ENCODE measurements around the gene IL23A. TPM values are rescaled to one million over a fixed set of nuclear protein-coding genes. Genes with fewer than 3 reads are reported as not detected.

Gene IL23A, protein sequence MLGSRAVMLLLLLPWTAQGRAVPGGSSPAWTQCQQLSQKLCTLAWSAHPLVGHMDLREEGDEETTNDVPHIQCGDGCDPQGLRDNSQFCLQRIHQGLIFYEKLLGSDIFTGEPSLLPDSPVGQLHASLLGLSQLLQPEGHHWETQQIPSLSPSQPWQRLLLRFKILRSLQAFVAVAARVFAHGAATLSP
- polyA plus RNA-seq (2013, experiment 1 of 2): 1.9 TPM
- 1.6 TPM for polyA plus RNA-seq (2013, experiment 2 of 2)

DNA sequence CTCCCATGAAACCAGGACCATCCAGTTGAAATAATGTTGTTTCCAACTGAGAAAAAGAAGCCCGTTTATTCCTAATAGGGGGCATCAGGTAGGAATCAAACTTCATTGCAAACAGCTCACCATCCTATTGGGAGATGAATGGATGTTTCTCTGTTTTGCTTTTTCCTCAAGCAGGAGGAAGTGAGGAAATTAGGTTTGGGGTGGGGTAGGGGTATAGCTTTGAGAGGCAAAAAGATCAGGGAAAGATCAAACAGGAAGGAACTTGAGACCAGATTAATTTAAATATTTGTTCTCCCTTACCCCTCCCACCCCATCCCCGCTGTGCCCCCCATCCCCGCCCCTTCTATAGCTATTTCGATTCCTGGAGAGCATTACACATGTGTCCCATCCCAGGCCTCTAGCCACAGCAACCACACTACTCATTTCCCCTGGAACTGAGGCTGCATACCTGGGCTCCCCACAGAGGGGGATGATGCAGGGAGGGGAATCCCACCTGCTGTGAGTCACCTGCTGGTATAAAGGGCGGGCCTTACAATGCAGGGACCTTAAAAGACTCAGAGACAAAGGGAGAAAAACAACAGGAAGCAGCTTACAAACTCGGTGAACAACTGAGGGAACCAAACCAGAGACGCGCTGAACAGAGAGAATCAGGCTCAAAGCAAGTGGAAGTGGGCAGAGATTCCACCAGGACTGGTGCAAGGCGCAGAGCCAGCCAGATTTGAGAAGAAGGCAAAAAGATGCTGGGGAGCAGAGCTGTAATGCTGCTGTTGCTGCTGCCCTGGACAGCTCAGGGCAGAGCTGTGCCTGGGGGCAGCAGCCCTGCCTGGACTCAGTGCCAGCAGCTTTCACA is at the start of gene IL23A:
Gene IL23A, plus strand, starts transcription at position 577 of the 850 bp plus-strand sequence. Its CDS starts 161 bp downstream, at position 738.
- H4K8ac ChIP-seq (ENCODE audit: low read depth, low read length): peak within 1 kb of the TSS; percentile 82
- H3K18ac ChIP-seq (ENCODE audit: low read length): no peak within 1 kb of the TSS
- no peak within 1 kb of the TSS for H3K23ac ChIP-seq (ENCODE audit: low read length)
- no peak for DNase-seq
- peaks cover 2% of the 10 kb centered on the region for H3K36me3 ChIP-seq (ENCODE audit: control insufficient read depth, insufficient read depth, low read length)
- H2BK120ac ChIP-seq (ENCODE audit: low read depth, low read length): no peak within 1 kb of the TSS
- no peak within 1 kb of the TSS for H3K9ac ChIP-seq (ENCODE audit: low read length)
- no peaks in the 10 kb centered on the region for H3K79me1 ChIP-seq (ENCODE audit: low read length)
- no peak within 1 kb of the TSS for H3K4ac ChIP-seq (ENCODE audit: low read depth, low read length)
- no peak within 1 kb of the TSS for H2AK5ac ChIP-seq (ENCODE audit: low read length)
- WGBS (ENCODE audit: extremely low coverage, insufficient coverage, low lambda C conversion rate): no CpG with 5 or more reads among the region's 9 CpGs
- no peak within 1 kb of the TSS for H3K4me2 ChIP-seq (ENCODE audit: low read length)
- H2BK5ac ChIP-seq (ENCODE audit: low read length): no peak within 1 kb of the TSS
- H3K4me3 ChIP-seq (ENCODE audit: low read length): no peak within 1 kb of the TSS
- H3K27me3 ChIP-seq (ENCODE audit: insufficient read depth, low read length, poor library complexity): no peaks in the 10 kb centered on the region
- H4K5ac ChIP-seq (ENCODE audit: low read length): no peak within 1 kb of the TSS
- H3K56ac ChIP-seq (ENCODE audit: low read length): no peak within 1 kb of the TSS
- no peaks in the 10 kb centered on the region for H3K79me2 ChIP-seq (ENCODE audit: control insufficient read depth, insufficient read depth, low read length)
- no peak within 1 kb of the TSS for H2BK15ac ChIP-seq (replicated peaks; ENCODE audit: low read depth)
- H3K4me1 ChIP-seq (ENCODE audit: control insufficient read depth, low read depth, low read length): no peaks in the 10 kb centered on the region
- no peak within 1 kb of the TSS for H3K27ac ChIP-seq (ENCODE audit: low read depth, low read length)

DNA sequence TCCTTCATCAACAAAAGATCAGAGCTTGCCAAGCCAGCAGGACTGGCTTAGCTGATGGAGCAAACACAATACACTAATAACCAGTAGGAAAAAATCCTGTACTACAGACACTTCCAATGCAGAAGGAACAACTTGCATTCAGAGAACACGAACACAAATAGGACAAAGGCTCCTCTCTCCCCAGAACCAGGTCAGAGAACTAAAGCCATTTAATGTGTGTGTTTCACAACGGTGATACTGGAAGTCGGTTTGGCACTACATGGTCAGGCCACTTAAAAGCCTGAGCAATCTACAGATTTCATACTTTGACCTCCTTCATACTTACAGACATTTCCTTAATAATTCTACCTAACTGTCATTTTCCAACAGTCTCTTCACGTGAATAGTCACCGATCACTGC is 44.9 kb upstream of the IL23A start:
- H3K4me2 ChIP-seq (ENCODE audit: low read length): no peak overlapping the region
- no peak overlapping the region for H4K5ac ChIP-seq (ENCODE audit: low read length)
- H3K4ac ChIP-seq (ENCODE audit: low read depth, low read length): no peak overlapping the region
- no CpG with 5 or more reads among the region's 5 CpGs for WGBS (ENCODE audit: extremely low coverage, insufficient coverage, low lambda C conversion rate)
- no peak overlapping the region for H3K9ac ChIP-seq (ENCODE audit: low read length)
- H3K23ac ChIP-seq (ENCODE audit: low read length): no peak overlapping the region
- no peak overlapping the region for H2AK5ac ChIP-seq (ENCODE audit: low read length)
- no peak overlapping the region for H3K18ac ChIP-seq (ENCODE audit: low read length)
- no peaks in the 10 kb centered on the region for H3K27me3 ChIP-seq (ENCODE audit: insufficient read depth, low read length, poor library complexity)
- DNase-seq: no peak
- no peak overlapping the region for H2BK5ac ChIP-seq (ENCODE audit: low read length)
- H4K8ac ChIP-seq (ENCODE audit: low read depth, low read length): no peak overlapping the region
- no peak overlapping the region for H2BK120ac ChIP-seq (ENCODE audit: low read depth, low read length)
- H3K27ac ChIP-seq (ENCODE audit: low read depth, low read length): no peak overlapping the region
- H3K4me3 ChIP-seq (ENCODE audit: low read length): no peak overlapping the region
- H3K4me1 ChIP-seq (ENCODE audit: control insufficient read depth, low read depth, low read length): no peaks in the 10 kb centered on the region
- no peak overlapping the region for H2BK15ac ChIP-seq (replicated peaks; ENCODE audit: low read depth)
- H3K79me1 ChIP-seq (ENCODE audit: low read length): peaks cover 12% of the 10 kb centered on the region
- no peak overlapping the region for H3K56ac ChIP-seq (ENCODE audit: low read length)
- H3K36me3 ChIP-seq (ENCODE audit: control insufficient read depth, insufficient read depth, low read length): no peaks in the 10 kb centered on the region
- H3K79me2 ChIP-seq (ENCODE audit: control insufficient read depth, insufficient read depth, low read length): peaks cover 37% of the 10 kb centered on the region

DNA sequence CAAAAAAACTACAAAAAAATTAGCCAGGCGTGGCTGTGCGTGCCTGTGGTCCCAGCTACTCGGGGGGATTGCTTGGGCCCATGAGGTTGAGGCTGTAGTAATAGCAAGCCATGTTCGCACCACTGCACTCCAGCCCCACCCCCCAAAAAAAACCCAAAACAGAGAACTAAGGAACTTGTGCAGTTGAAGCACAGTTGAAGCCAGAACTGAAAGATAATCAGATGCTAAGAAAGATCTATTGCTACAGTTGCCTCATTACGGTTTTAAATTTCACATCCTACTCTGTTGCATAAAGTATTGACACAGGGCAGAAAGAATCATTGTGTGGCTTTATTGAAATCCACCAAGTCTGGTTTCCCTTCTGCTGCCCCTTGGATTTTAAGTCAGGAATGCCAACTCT is 42.4 kb upstream of the IL23A start:
- no peak overlapping the region for H2AK5ac ChIP-seq (ENCODE audit: low read length)
- H3K79me2 ChIP-seq (ENCODE audit: control insufficient read depth, insufficient read depth, low read length): peaks cover 45% of the 10 kb centered on the region
- no peaks in the 10 kb centered on the region for H3K27me3 ChIP-seq (ENCODE audit: insufficient read depth, low read length, poor library complexity)
- H2BK120ac ChIP-seq (ENCODE audit: low read depth, low read length): no peak overlapping the region
- H3K4ac ChIP-seq (ENCODE audit: low read depth, low read length): no peak overlapping the region
- H3K23ac ChIP-seq (ENCODE audit: low read length): no peak overlapping the region
- H3K79me1 ChIP-seq (ENCODE audit: low read length): peaks cover 21% of the 10 kb centered on the region
- peaks cover 7% of the 10 kb centered on the region for H3K4me1 ChIP-seq (ENCODE audit: control insufficient read depth, low read depth, low read length)
- H4K5ac ChIP-seq (ENCODE audit: low read length): no peak overlapping the region
- no peak overlapping the region for H2BK5ac ChIP-seq (ENCODE audit: low read length)
- H3K27ac ChIP-seq (ENCODE audit: low read depth, low read length): no peak overlapping the region
- no peak overlapping the region for H2BK15ac ChIP-seq (replicated peaks; ENCODE audit: low read depth)
- H3K4me2 ChIP-seq (ENCODE audit: low read length): no peak overlapping the region
- DNase-seq: no peak
- no CpG with 5 or more reads among the region's 5 CpGs for WGBS (ENCODE audit: extremely low coverage, insufficient coverage, low lambda C conversion rate)
- no peak overlapping the region for H3K4me3 ChIP-seq (ENCODE audit: low read length)
- H3K56ac ChIP-seq (ENCODE audit: low read length): no peak overlapping the region
- H3K36me3 ChIP-seq (ENCODE audit: control insufficient read depth, insufficient read depth, low read length): no peaks in the 10 kb centered on the region
- H4K8ac ChIP-seq (ENCODE audit: low read depth, low read length): no peak overlapping the region
- no peak overlapping the region for H3K9ac ChIP-seq (ENCODE audit: low read length)
- no peak overlapping the region for H3K18ac ChIP-seq (ENCODE audit: low read length)

DNA sequence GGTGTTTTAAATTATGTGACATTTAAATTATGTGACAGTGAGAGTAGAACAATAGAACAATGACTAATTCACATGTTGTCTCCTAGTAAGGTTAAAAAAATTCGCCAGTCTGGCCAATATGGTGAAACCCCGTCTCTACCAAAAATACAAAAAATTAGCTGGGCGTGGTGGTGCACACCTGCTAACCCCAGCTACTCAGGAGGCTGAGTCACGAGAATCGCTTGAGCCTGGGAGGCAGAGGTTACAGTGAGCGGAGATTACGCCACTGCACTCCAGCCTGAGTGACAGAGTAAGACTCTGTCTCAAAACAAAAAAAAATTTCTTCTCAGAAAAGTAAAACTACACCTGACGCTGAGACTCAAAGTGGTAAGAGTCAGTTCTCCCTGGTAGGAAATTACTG is 41.3 kb upstream of the IL23A start:
- H3K79me1 ChIP-seq (ENCODE audit: low read length): peaks cover 19% of the 10 kb centered on the region
- H3K36me3 ChIP-seq (ENCODE audit: control insufficient read depth, insufficient read depth, low read length): no peaks in the 10 kb centered on the region
- H3K4me2 ChIP-seq (ENCODE audit: low read length): no peak overlapping the region
- peaks cover 7% of the 10 kb centered on the region for H3K4me1 ChIP-seq (ENCODE audit: control insufficient read depth, low read depth, low read length)
- WGBS (ENCODE audit: extremely low coverage, insufficient coverage, low lambda C conversion rate): no CpG with 5 or more reads among the region's 8 CpGs
- H3K27me3 ChIP-seq (ENCODE audit: insufficient read depth, low read length, poor library complexity): no peaks in the 10 kb centered on the region
- H3K9ac ChIP-seq (ENCODE audit: low read length): no peak overlapping the region
- H3K4ac ChIP-seq (ENCODE audit: low read depth, low read length): no peak overlapping the region
- H4K8ac ChIP-seq (ENCODE audit: low read depth, low read length): no peak overlapping the region
- no peak for DNase-seq
- H2BK120ac ChIP-seq (ENCODE audit: low read depth, low read length): no peak overlapping the region
- no peak overlapping the region for H3K27ac ChIP-seq (ENCODE audit: low read depth, low read length)
- no peak overlapping the region for H3K18ac ChIP-seq (ENCODE audit: low read length)
- H2AK5ac ChIP-seq (ENCODE audit: low read length): no peak overlapping the region
- H3K56ac ChIP-seq (ENCODE audit: low read length): no peak overlapping the region
- H2BK5ac ChIP-seq (ENCODE audit: low read length): no peak overlapping the region
- no peak overlapping the region for H3K23ac ChIP-seq (ENCODE audit: low read length)
- no peak overlapping the region for H4K5ac ChIP-seq (ENCODE audit: low read length)
- H3K79me2 ChIP-seq (ENCODE audit: control insufficient read depth, insufficient read depth, low read length): peaks cover 41% of the 10 kb centered on the region
- no peak overlapping the region for H3K4me3 ChIP-seq (ENCODE audit: low read length)
- no peak overlapping the region for H2BK15ac ChIP-seq (replicated peaks; ENCODE audit: low read depth)

DNA sequence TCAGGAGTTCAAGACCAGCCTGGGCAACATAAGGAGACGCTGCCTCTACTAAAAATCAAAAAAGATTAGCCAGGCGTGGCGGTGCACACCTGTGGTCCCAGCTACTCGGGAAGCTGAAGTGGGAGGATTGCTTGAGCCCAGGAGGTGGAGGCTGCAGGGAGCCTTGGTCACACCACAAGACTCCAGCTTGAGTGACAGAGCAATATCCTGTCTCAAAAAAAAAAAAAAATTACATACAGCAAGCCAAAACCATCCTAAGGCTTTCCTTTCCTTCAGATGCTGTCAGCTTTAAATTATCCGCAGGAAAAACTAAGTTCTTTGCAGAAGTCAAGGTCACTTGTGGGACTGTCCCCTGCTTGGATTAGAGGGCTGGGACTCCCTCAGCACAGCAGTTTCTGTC is 39.9 kb upstream of the IL23A start:
- DNase-seq: no peak
- H3K27me3 ChIP-seq (ENCODE audit: insufficient read depth, low read length, poor library complexity): no peaks in the 10 kb centered on the region
- H3K79me2 ChIP-seq (ENCODE audit: control insufficient read depth, insufficient read depth, low read length): peaks cover 39% of the 10 kb centered on the region
- no peak overlapping the region for H3K23ac ChIP-seq (ENCODE audit: low read length)
- peaks cover 16% of the 10 kb centered on the region for H3K79me1 ChIP-seq (ENCODE audit: low read length)
- H3K27ac ChIP-seq (ENCODE audit: low read depth, low read length): no peak overlapping the region
- H4K8ac ChIP-seq (ENCODE audit: low read depth, low read length): no peak overlapping the region
- peak overlapping the region; percentile 36 for H3K4me2 ChIP-seq (ENCODE audit: low read length)
- no CpG with 5 or more reads among the region's 5 CpGs for WGBS (ENCODE audit: extremely low coverage, insufficient coverage, low lambda C conversion rate)
- H2AK5ac ChIP-seq (ENCODE audit: low read length): no peak overlapping the region
- H3K9ac ChIP-seq (ENCODE audit: low read length): peak overlapping the region; percentile 98
- peaks cover 7% of the 10 kb centered on the region for H3K4me1 ChIP-seq (ENCODE audit: control insufficient read depth, low read depth, low read length)
- no peak overlapping the region for H2BK15ac ChIP-seq (replicated peaks; ENCODE audit: low read depth)
- H3K56ac ChIP-seq (ENCODE audit: low read length): peak overlapping the region; percentile 95
- H4K5ac ChIP-seq (ENCODE audit: low read length): no peak overlapping the region
- no peak overlapping the region for H2BK5ac ChIP-seq (ENCODE audit: low read length)
- H3K18ac ChIP-seq (ENCODE audit: low read length): no peak overlapping the region
- H2BK120ac ChIP-seq (ENCODE audit: low read depth, low read length): no peak overlapping the region
- H3K4ac ChIP-seq (ENCODE audit: low read depth, low read length): no peak overlapping the region
- H3K4me3 ChIP-seq (ENCODE audit: low read length): peak overlapping the region; percentile 98
- no peaks in the 10 kb centered on the region for H3K36me3 ChIP-seq (ENCODE audit: control insufficient read depth, insufficient read depth, low read length)
